ENCODE measurements around the gene ARVCF.

GRCh38 chr22:20004464-20004863 is 12.2 kb downstream of the ARVCF start:
- TF ChIP-seq CTCF (IDR thresholded peaks at IDR 0.05; ENCODE audit: control extremely low read depth in 1 of 3, insufficient read depth in 1 of 3, low read depth in 1 of 3, low read length in 3 of 3) (no peak), YY1 (IDR thresholded peaks at IDR 0.05; ENCODE audit: low read depth, low read length) (no peak), POLR2A (IDR thresholded peaks at IDR 0.05; ENCODE audit: control extremely low read depth in 1 of 2, low read depth in 2 of 2, low read length in 2 of 2) (no peak), CHD2 (IDR thresholded peaks at IDR 0.05; ENCODE audit: low read length) (no peak), CREB1 (IDR thresholded peaks at IDR 0.05) (no peak), ATF2 (IDR thresholded peaks at IDR 0.05; ENCODE audit: low read length) (no peak), USF2 (IDR thresholded peaks at IDR 0.05; ENCODE audit: low read length) (no peak), EGR1 (IDR thresholded peaks at IDR 0.05; ENCODE audit: borderline replicate concordance, low read depth, low read length) (no peak), RBBP5 (IDR thresholded peaks at IDR 0.05; ENCODE audit: borderline replicate concordance, low read depth, low read length) (no peak), EZH2 (IDR thresholded peaks at IDR 0.05; ENCODE audit: low read depth, low read length, severe bottlenecking) (no peak), POLR2AphosphoS5 (IDR thresholded peaks at IDR 0.05; ENCODE audit: low read depth, low read length) (no peak)
